Astrocyte of the spinal cord (primary cell): ENCODE data around the gene GMPR2.

ENCODE experiments used
- DNase-seq: peaks from one replicate; pipeline ENCODE4 v3.0.0; 2011; ENCODE audit warnings: low read depth, low spot score
- H3K4me3 ChIP-seq: 2 replicates; pipeline ENCODE4 v1.5.1; 2011; ENCODE audit warnings: low read depth, mild to moderate bottlenecking, low read length, moderate library complexity
- CTCF ChIP-seq: IDR thresholded peaks from 2 replicates; pipeline ENCODE4 v1.5.1; 2012; ENCODE audit warnings: low read depth, mild to moderate bottlenecking, low read length, inconsistent platforms
- in situ Hi-C: cut with HindIII; loops from 2 replicates; pipeline ENCODE4 v1.10.0; 2017; ENCODE audit warnings: low sequenced_read_pairs

Gene GMPR2

GRCh38 chr14:24232645-24233537 lies at the start of gene GMPR2:
Gene GMPR2 (plus strand): TSS chr14:24232929. CDS start chr14:24233254, 325 bp downstream.
- in situ Hi-C loops = no loop called here
- DNase-seq = no peak
- peak within 1 kb of the TSS; percentile 81 for H3K4me3 ChIP-seq
- TF ChIP-seq CTCF = no peak

GRCh38 chr14:24183014-24183481 lies 49.7 kb upstream of the GMPR2 start:
- TF ChIP-seq CTCF = no peak
- in situ Hi-C loops = no loop called here
- no peak overlapping the region for H3K4me3 ChIP-seq
- DNase-seq = no peak

GRCh38 chr14:24184104-24184970 lies 48.4 kb upstream of the GMPR2 start:
- no peak for TF ChIP-seq CTCF
- DNase-seq = no peak
- H3K4me3 ChIP-seq = no peak overlapping the region
- in situ Hi-C loops = no loop called here

- DNase-seq = no peak
- no peak for TF ChIP-seq CTCF
- in situ Hi-C loops = no loop called here
- H3K4me3 ChIP-seq = no peak overlapping the region
Observed at GRCh38 chr14:24185026-24185425, 47.7 kb upstream of the GMPR2 start.

- no peak overlapping the region for H3K4me3 ChIP-seq
- in situ Hi-C loops = no loop called here
- no peak for DNase-seq
- no peak for TF ChIP-seq CTCF
Observed at GRCh38 chr14:24185741-24186140, 47.0 kb upstream of the GMPR2 start.

GRCh38 chr14:24186831-24187538 lies 45.7 kb upstream of the GMPR2 start:
- no peak overlapping the region for H3K4me3 ChIP-seq
- in situ Hi-C loops = no loop called here
- TF ChIP-seq CTCF = no peak
- no peak for DNase-seq
